HL-60 (cell line): ENCODE results near the gene NPEPL1.

Experiments
- GABPA ChIP-seq: IDR thresholded peaks from 2 replicates; pipeline ENCODE4 v1.6.1; 2012; ENCODE audit warnings: low read depth
- POLR2AphosphoS5 ChIP-seq: IDR thresholded peaks from 2 replicates; pipeline ENCODE4 v1.6.1; 2012; ENCODE audit warnings: low read depth
- SPI1 ChIP-seq: IDR thresholded peaks from 2 replicates; pipeline ENCODE4 v1.6.1; 2012; ENCODE audit warnings: low read depth, mild to moderate bottlenecking, borderline replicate concordance
- TF ChIP-seq, protein P1 (sequence below): IDR thresholded peaks from one replicate; pipeline ENCODE4 v1.5.1; 2011; ENCODE audit warnings: low read length, control low read depth, inconsistent platforms; ENCODE audit not compliant: insufficient read depth
- TF ChIP-seq, protein P2 (sequence below): IDR thresholded peaks from 2 replicates; pipeline ENCODE4 v1.6.1; 2012; ENCODE audit warnings: low read depth; ENCODE audit not compliant: insufficient replicate concordance

DNA sequence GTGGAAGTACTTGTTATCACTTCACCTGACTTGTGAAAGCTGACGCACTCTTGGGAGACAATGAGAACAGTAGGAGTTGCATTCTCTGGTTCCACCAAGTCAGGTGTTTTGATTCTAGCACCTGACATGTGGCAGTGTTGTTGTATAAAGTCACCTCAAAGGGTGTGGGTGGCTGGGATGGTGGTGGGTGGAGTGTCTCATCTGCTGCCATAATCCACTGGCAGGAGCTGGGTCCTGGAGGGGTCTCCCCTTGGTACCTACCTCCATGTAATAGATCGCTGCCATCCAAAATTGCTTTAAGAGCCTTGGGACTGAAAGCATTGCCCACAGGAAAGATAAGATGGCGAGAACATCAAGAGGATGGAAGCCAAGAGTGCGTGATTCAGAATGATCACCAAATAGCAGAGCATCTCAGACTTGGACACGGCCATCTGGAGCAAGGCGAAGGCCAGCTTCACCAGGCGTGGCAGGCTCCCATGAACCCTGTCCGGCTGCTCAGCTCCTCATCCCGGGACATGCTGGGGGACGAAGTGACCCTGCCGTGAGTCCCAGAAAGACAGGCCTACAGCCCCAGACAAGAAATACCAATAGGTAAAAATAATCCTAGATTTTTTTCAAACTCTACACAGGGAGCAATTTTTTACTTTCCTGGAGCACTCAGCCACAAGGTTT is 56.6 kb downstream of the NPEPL1 start:
- TF ChIP-seq, protein P1, sequence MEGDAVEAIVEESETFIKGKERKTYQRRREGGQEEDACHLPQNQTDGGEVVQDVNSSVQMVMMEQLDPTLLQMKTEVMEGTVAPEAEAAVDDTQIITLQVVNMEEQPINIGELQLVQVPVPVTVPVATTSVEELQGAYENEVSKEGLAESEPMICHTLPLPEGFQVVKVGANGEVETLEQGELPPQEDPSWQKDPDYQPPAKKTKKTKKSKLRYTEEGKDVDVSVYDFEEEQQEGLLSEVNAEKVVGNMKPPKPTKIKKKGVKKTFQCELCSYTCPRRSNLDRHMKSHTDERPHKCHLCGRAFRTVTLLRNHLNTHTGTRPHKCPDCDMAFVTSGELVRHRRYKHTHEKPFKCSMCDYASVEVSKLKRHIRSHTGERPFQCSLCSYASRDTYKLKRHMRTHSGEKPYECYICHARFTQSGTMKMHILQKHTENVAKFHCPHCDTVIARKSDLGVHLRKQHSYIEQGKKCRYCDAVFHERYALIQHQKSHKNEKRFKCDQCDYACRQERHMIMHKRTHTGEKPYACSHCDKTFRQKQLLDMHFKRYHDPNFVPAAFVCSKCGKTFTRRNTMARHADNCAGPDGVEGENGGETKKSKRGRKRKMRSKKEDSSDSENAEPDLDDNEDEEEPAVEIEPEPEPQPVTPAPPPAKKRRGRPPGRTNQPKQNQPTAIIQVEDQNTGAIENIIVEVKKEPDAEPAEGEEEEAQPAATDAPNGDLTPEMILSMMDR, result no peak
- TF ChIP-seq POLR2AphosphoS5, result no peak
- no peak for TF ChIP-seq GABPA
- TF ChIP-seq, protein P2, sequence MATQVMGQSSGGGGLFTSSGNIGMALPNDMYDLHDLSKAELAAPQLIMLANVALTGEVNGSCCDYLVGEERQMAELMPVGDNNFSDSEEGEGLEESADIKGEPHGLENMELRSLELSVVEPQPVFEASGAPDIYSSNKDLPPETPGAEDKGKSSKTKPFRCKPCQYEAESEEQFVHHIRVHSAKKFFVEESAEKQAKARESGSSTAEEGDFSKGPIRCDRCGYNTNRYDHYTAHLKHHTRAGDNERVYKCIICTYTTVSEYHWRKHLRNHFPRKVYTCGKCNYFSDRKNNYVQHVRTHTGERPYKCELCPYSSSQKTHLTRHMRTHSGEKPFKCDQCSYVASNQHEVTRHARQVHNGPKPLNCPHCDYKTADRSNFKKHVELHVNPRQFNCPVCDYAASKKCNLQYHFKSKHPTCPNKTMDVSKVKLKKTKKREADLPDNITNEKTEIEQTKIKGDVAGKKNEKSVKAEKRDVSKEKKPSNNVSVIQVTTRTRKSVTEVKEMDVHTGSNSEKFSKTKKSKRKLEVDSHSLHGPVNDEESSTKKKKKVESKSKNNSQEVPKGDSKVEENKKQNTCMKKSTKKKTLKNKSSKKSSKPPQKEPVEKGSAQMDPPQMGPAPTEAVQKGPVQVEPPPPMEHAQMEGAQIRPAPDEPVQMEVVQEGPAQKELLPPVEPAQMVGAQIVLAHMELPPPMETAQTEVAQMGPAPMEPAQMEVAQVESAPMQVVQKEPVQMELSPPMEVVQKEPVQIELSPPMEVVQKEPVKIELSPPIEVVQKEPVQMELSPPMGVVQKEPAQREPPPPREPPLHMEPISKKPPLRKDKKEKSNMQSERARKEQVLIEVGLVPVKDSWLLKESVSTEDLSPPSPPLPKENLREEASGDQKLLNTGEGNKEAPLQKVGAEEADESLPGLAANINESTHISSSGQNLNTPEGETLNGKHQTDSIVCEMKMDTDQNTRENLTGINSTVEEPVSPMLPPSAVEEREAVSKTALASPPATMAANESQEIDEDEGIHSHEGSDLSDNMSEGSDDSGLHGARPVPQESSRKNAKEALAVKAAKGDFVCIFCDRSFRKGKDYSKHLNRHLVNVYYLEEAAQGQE, result no peak
- no peak for TF ChIP-seq SPI1
